GM19238 (cell line): ENCODE measurements around the gene PREX1.

Source experiments
- DNase-seq: peaks from one replicate; pipeline ENCODE4 v3.0.0; 2011; ENCODE audit warnings: low spot score; ENCODE audit not compliant: insufficient read length

The PREX1 gene

DNA sequence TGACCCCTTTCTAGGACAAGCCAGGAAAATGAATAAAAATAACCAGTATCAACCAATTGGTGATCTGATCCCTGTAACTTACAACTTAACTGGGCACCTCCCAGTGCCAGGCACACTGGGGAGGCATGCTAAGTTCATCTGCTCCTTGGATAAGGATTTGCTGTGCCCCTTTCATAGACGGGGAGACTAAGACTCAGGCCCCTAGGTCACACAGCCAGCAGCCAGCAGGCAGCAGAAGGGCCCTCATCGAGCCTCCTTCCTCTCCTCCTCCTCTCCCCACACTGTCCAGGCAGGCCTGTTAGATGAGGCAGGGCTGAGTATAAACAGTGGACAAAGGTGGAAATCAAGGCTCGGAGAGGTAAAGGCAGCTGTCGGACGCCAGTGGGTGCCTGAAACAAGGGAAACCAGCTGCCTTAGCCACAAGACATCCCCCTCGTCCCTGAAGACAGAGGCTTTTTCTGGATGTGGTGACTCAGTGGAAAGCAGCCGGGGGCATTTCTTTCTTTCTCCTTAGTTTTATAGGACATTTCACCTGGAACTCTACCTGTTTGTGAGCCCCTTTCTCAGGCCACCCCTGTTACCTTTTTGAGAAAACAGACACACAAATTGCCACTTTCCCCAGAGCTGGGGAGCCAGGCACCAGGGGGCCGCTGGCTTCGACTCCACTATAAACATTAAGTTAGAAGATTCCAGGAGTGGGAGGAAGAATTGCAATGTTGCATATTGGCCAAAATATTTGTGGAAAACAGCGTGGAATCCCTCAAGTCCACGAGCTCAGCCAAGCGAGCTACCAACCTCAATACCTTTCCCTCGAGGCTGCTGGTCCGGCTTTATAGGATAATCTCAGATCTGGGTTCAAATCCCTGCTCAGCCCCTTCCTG is 166.0 kb downstream of the PREX1 start:
- no peak for DNase-seq

DNA sequence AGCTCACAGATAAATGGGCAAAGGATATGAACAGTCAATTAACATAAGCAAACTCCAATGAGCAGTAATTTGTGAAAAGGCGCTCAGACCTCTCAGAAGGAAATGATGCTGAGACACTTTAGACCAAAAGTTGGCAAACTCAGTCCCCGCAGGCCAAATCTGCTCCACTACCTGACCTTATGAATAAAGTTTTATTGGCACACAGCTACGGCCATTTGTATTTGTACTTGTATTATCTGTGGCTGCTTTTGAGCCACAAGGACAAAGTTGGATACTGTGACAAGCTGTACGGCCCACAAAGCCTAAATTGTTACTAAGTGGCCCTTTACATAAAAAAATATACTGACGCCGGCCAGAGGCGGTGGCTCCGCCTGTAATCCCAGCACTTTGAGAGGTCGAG is 167.0 kb downstream of the PREX1 start:
- no peak for DNase-seq

DNA sequence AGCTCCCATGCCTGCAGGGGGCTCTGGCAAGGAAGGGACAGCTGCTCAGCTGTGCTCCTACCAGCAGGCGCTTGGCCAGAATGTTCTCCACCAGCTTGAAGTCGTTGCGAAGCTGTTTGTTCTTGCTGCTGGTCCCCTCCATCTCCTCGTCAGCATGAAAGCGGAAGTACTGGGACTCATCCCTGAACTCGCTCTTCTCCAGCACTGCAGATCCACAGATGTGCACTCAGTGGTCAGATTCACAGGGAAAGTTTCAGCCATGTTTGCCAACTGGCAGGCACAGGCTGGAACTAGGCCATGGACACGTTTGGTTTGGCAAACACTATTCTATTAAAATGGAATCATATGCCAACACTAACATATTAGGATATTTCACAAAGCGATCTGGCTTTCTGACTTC is 167.9 kb downstream of the PREX1 start:
- no peak for DNase-seq

DNA sequence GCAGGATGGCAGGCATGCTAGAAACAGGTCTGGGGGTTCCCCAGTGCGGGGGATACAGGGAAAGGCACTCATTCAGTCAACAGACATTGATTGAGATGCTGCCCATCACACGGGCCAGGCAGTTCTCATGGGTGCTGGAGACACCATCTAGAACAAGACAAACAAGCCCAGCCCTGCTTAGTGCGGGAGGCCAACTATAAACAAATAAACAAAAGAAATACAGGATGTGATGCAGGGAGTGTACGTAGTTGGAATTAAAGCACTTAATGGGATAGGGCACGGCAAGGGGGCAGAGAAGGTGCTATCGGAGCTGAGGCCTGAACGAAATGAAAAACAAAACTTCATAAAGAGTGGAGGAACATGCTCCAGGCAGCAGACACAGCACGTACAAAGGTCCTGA is 169.3 kb downstream of the PREX1 start:
- no peak for DNase-seq

DNA sequence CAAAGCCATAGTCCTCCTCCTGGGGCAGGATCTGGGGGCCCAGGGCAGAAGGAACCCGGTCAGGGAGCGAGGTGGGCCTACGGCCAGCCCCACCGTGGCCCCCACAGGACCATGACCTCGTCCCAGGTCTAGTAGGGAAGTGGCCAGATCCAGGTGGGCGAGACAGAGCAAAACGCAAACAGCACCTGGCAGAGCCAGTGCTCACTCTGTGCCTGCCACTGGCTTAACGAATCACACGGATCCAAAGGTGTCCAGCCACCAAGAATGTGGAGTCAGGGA is 169.7 kb downstream of the PREX1 start:
- no peak for DNase-seq

DNA sequence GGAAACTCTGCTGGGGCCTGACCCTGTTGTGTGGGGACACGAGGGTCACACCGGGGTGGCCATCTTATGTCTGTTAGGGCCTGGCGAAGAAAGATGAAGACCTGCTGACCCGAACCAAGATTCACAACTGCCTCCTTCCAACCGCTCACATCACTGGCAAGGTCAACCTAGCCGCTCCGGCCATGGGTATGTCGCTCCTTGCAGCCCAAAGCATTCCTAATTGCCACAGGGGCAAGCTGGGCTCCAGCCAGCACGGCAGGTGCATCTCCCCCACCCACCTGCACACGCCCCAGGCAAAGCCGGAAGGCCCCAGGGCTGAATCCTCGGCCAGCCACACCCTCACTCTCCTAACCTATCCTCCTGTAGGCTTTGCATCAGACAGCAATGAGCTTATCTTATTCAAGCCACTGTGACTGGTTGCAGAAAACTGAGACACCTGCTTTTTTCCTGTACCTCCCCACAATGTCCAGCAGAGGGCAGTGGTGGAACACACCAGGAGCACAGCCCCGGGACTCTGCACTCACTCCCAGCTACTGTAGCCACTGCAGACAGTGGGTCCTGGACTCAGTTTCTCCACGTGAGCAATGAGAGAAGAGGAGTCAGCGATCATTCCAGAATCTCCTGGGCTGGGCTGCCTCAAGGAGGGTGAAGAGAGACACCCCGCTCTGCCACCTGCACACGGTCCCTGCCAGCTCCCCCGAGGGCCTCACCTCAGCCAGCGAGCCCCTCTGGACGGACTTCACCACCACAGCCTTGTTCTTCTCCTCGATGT is 170.2 kb downstream of the PREX1 start:
- DNase-seq = peak; percentile 81

DNA sequence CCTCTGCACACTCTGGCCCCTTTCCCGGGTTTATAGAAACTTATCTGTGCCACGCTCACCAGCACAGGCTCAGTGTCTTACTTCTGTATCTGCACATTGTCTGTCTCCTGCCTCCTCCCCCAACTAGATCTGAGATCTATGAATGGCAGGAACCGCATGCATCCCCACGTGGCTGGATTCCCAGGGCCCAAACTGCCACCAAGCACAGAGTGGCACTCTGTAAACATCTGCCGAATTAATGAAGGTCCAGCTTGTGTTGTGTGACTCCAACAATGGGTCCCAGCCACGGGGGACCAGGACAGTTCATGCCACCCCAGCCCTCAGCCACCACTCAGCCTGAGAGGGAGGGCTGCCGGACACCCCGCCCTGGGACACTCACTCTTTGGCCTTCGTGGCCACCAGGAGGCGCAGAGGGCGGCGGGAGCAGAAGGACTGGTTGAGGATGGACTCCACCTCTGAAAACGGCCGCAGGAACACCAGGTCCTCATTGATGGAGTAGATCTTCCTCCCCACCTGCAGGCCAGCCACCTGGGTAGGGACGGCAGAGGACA is 171.1 kb downstream of the PREX1 start:
- DNase-seq = no peak

DNA sequence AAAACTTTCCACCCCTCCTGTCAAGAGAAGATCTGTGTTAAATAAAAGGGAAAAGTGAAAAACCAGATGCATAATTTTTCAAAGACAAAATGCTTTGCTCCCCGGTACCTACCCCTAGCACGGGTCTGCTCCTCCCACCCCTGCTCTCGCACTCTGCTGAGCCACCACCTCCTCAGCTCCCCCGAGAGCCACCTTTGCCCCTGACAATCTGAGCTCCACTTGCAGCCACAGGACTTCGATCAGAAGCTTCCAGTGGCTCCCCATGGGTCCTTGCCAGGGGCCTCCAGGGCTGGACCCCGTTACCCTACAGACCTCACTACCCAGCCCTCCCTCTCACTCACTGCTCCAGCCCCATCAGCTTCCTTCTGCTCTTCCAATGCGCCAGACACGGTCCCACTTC is 171.7 kb downstream of the PREX1 start:
- no peak for DNase-seq

DNA sequence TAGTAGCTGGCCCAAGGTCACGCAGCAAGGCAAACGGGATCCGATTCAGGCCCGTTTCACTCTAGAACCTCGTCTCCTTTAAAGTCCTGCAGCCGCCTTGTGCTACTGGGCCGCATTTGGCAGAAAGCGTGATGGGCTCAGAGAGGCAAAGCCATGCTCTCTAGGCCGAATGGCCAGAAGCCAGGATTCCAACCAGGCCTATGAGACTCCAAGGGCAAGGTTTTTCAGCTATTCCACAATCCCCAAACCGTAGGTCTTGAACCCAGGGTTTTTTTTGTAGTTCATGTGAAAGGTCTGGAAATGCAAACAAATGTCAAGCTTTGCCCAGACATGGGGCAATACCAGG is 174.1 kb downstream of the PREX1 start:
- no peak for DNase-seq

DNA sequence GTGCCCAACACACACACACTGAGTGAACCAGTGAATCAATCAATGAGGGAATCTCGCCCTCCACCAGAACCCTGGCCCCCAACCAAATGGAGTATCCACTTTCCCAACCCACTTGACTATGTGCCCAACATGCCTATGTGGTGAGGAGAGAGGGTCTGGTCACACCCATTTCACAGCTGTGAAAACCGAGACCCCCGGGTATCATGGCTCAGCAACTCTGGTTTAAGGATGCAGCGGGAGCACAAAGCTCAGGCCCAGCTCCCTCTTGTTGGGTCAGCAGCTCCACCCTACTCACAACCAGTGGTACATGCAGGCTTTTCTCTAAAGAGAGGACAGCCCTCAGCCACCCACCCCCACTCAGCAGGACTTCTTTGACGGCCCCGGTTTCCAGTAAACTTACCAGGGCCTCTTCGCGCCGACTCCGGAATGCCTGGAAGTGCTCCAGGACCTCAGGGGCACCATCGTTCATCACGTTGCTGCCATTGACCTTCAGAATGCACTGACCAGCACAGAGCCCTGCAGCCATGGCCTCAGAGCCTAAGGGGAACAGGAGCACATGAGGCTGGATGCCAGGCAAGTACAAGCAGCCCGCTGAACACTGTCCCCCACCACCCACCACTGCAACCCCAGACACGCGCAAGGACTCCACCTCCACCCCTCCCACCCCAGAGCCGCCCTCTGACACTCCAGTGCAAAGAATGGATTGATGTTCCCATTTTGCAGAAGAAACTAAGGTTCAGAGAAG is 174.7 kb downstream of the PREX1 start:
- no peak for DNase-seq

DNA sequence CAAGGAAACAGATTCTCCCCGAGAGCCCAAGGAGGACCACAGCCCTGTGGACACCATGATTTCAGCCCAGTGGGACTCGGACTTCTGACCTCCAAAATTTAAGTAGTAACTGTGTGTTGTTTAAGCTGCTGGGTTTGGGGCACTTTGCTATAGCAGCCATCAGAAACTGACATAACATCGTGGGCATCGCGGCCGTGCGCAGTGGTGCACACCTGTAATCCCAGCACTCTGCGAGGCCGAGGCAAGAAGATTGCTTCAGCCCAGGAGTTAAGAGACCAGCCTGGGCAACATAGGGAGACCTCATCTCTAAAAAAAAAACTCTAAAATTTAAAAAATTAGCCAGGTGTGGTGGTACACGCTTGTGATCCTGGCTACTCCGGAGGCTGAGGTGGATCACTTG is 175.8 kb downstream of the PREX1 start:
- DNase-seq = no peak

DNA sequence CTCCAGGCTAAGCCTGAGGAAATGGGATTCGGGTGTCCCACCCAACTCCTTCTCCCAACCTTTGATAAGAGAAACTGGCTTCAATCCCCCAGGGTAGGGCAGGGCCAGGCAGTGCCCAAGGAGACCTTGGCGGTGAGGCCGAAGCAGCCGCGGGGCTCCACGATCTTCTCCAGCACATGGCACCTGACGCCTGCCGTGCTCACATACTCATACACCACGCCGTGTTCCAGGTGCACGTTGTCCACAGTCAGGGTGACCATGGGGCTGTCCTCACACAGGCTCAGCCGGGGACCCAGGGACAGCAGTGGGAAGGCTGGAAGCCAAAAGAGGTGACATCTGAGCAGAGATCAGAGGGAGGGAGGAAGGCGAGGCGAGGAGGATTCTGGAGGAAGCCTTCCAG is 176.5 kb downstream of the PREX1 start:
- DNase-seq = no peak

DNA sequence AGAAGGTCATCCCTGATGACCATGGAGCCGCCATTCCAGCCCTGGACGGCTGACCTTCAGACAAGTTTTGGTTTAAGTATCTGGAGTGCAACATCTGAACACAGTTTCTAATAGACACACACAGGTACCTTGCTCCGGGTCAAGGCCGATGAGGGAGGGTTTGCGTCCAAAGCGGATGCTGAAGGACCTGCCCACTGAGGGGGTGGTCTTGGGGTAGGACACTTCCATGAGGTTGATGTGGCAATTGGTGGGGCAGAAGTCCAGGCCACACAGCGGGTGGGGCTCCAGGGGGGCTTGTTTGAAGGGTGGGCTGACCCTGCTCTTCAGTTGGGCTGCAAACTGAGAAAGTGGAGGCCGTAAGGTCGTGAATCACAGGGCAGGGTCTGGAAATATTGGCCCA is 177.9 kb downstream of the PREX1 start:
- DNase-seq = no peak

DNA sequence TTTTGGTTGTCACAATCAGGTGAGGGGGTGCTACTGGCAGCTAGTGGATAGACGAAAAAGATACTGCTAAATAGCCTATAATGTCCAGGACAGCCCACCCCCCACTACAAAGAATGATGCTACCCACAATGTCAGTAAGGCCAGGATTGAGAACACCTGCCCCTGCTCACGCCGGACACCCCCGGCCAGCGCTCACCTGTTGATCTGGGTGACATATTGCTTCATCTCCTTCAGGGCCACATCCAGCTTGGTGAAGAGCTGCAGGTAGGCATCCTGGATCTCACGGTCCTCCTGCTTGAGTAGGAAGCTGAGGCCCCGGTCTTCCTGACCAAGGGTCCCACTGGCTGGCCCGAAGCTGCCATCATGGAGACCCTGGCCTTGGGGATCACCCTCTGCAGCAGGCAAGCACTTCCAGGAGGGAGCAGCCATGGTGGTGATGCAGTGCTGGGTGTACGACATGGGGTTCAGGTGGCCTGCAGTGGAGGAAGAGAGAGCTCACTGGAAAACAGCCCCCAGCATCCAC is 178.6 kb downstream of the PREX1 start:
- DNase-seq = no peak

DNA sequence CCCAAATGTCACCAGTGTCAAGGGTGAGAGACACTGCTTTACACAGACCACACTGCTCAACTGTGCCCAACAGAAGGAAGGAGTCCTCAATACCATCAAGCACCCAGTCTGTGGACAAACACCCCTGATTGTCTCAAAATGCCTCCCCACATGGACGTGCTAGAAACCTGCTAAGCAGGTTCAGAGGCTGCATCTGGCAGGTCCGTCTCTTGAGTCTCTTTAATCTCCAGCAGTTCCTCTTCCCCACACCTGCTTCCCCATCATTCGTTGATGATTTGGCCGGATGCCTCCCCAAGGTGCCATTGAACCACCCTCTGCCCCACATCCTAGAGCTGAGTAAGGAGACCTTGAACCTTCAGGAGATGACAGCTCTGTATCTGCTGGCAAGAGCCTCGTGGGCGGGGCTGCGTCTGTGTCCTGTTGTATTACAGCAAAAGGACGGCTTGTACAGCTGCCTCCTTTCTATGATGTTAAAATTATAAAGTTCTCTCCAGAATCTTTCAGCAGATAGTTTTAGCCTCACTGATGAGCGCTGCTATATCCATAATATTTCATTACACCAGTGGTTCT is 179.2 kb downstream of the PREX1 start:
- no peak for DNase-seq

DNA sequence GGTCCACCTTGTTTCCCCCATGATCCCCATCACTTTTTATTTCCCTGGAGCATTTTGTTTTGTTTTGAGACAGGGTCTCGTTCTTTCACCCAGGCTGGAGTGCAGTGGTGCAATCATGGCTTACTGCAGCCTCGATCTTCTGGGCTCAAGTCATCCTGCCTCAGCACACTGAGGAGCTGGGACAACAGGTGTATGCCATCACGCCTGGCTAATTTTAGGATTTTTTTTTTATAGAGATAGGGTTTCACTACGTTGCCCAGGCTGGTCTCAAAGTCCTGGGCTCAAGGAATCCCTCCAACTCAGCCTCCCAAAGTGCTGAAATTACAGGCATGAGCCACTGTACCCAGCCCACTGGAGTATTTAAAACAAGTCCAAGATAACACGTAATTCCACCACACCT is 179.9 kb downstream of the PREX1 start:
- DNase-seq = no peak

DNA sequence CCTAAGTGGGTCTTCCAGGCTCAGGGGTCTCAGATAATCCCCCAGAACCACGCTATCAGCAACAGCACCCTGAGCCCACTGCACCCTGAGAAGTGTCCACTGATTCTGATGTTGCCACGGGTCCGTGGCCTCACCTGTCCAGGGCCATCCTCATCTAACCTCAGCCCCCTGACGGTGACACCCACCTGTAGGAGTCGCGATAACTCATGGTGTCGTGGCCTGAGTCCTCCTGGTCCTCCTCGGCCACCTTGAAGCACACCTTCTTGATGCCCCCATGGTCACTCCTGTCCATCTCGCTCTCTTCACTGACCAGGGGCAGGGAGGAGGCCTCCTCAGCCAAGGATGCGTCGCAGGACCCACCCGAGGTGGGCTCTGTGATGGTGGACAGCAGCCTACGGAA is 182.1 kb downstream of the PREX1 start:
- DNase-seq = no peak

DNA sequence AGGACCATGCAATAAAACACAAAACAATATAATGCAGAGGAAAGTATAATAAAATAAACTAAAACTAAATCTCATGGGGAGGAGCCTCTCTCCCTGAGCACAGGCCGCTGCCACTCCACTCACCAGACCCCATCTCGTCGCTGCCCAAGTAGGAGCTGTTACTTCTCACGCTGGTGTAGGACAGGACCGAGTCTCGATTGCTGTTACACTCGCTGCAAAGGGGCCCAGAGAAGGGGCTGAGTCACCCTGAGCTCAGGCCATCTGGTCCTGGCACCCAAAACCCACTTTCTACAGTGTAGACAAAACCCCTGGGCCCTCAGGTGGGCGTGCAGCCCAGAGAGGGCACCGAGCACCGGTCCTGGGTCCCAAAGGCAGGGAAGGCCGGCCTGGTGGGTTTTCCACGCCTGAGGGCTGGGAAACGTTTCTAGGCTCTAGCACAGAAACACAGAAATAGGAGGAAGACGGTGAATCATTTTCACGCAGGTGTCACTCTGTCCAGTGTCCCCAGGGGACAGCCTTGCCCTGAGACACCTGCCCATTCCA is 183.4 kb downstream of the PREX1 start:
- DNase-seq = no peak

DNA sequence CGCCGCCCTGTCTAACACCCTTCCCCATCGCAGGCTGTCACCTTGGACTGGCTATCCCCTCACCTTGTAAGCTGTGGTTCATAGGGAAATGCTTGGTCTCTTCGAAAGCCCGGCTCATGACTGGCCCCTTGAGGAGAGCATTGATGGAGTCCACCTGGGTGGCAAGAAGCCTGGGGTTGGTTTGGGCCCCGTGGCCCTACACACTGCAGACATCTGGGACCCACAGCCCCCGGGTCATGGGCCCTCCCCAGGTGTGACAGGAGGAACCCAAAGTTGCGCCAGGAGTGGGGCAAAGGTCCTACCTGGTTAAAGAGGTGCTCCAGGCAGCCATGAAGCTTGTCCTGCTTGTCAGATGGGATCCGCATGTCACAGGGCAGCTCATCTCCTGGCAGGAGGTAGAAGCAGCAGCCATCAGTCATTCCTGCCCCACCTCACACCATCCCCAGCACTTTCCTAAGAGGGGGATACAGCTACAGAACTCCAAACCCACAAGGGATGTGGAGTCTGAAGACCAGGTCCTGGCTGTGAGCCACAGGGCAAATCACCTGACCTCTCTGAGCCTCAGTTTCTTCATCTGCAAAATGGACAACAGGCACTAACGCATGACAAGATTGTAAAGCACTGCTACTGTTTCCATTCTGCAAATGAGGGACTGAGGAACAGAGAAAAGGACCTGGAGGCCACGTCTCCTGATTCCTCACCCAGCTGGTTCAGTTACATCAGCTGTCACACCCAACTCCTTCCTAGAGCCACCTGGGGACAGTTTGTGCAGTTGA is 185.5 kb downstream of the PREX1 start:
- DNase-seq = no peak

DNA sequence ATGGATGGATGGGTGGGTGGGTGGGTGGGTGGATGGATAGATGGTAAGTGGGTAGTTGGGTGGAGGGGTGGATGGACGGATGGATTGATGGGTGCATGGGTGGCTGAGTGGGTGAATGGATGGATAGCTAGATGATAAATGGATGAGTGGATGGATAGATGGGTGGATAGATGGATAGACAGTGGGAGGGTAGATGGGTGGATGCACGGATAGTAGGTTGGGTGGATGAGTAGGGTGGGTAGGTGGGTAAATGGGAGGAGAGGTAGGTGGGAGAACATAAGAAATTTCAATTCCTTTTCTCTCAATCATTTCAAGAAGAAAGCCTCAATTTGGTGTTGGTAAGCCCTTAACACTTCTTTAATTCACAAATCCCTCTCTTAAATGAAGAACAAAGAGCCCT is 186.9 kb downstream of the PREX1 start:
- no peak for DNase-seq

DNA sequence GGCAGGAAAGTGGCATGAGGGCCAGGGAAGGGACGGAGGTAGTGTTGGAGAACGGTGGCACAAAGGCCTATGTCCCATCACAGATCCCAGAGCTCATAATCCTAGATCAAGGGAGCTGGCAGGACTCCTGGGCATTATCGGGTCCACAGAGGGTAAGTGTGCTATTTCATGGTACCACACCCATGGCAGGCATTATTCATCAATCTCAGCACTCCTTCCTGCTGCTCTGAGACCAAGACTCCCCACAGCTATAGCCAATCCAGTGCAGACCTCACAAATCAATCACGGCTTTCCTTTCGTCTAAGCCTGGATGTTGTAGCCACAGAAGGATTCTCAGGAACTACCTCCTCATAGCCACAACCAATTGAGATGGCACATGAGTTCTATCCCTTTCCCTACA is 187.9 kb downstream of the PREX1 start:
- no peak for DNase-seq
